Activated naive CD4-positive, alpha-beta T cell treated with anti-CD3 and anti-CD28 coated beads, Interleukin-2, amount 50 U/mL, for 16 hours (primary cell): ENCODE data around the gene AQP6.

ENCODE experiments used
- DNase-seq: peaks from one replicate; pipeline ENCODE4 v3.0.0-alpha.2; 2020

AQP6 gene

GRCh38 chr12:49972641-49973360 is at the start of gene AQP6:
Gene AQP6, plus strand, starts transcription at chr12:49972947. Its CDS starts 227 bp downstream, at chr12:49973174.
- no peak for DNase-seq

GRCh38 chr12:49923035-49923644 is 49.6 kb upstream of the AQP6 start:
- no peak for DNase-seq

- no peak for DNase-seq
Observed at GRCh38 chr12:49923880-49924556, 48.7 kb upstream of the AQP6 start.

- no peak for DNase-seq
Observed at GRCh38 chr12:49924628-49925246, 48.0 kb upstream of the AQP6 start.

GRCh38 chr12:49925433-49926204 is 47.1 kb upstream of the AQP6 start:
- DNase-seq = no peak

GRCh38 chr12:49928471-49928870 is 44.3 kb upstream of the AQP6 start:
- DNase-seq = no peak

GRCh38 chr12:49929581-49929980 is 43.2 kb upstream of the AQP6 start:
- DNase-seq = no peak

- DNase-seq = no peak
Observed at GRCh38 chr12:49930515-49931288, 42.0 kb upstream of the AQP6 start.

- DNase-seq = no peak
Observed at GRCh38 chr12:49932023-49932422, 40.7 kb upstream of the AQP6 start.

- DNase-seq = no peak
Observed at GRCh38 chr12:49932533-49933130, 40.1 kb upstream of the AQP6 start.

- DNase-seq = no peak
Observed at GRCh38 chr12:49933796-49934195, 39.0 kb upstream of the AQP6 start.

GRCh38 chr12:49934505-49934904 is 38.2 kb upstream of the AQP6 start:
- no peak for DNase-seq

- no peak for DNase-seq
Observed at GRCh38 chr12:49936925-49937324, 35.8 kb upstream of the AQP6 start.

- no peak for DNase-seq
Observed at GRCh38 chr12:49937639-49938300, 35.0 kb upstream of the AQP6 start.

GRCh38 chr12:49939307-49939706 is 33.4 kb upstream of the AQP6 start:
- no peak for DNase-seq

GRCh38 chr12:49939707-49940106 is 33.0 kb upstream of the AQP6 start:
- no peak for DNase-seq

- no peak for DNase-seq
Observed at GRCh38 chr12:49941556-49942511, 30.9 kb upstream of the AQP6 start.

GRCh38 chr12:49942512-49942893 is 30.2 kb upstream of the AQP6 start:
- no peak for DNase-seq

- DNase-seq = no peak
Observed at GRCh38 chr12:49942921-49943624, 29.7 kb upstream of the AQP6 start.
